Activated T-cell treated with anti-CD3 and anti-CD28 coated beads, Interleukin-2, amount 50 U/mL, for 48 hours (primary cell): ENCODE results near the gene WFDC9.
"Not testable (repeated sequence)": the region's sequence is repeated elsewhere in the genome, so short reads cannot be mapped to it uniquely, and the experiment has no call there.

ENCODE experiments used
- DNase-seq, 2 experiments: peaks; one replicate each; pipeline ENCODE4 v3.0.0-alpha.2; 2020

WFDC9 gene

DNA sequence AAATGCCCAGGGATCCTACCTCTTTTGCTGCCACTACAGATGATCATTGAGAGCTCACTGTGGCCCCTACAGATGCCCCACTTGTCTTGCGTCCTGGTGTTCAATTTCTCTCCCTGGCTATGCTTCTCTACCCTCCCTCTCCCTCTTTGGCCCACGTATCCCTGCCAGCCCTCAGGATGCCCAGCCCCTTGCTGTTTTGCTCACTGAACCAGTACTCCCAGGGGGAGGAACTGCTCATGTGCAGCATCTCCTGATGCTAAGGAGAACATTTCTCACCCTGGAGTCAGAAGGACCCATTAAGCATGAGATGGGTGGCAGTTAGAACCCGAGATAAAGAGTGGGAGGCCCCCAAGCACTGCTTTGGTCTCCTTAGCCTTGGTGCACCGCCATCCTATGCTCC lies at the start of gene WFDC9:
Gene WFDC9, minus strand, starts transcription at position 101 of the 400 bp plus-strand sequence. CDS start 21,103 bp downstream, outside the sequence.
- DNase-seq: no peak

DNA sequence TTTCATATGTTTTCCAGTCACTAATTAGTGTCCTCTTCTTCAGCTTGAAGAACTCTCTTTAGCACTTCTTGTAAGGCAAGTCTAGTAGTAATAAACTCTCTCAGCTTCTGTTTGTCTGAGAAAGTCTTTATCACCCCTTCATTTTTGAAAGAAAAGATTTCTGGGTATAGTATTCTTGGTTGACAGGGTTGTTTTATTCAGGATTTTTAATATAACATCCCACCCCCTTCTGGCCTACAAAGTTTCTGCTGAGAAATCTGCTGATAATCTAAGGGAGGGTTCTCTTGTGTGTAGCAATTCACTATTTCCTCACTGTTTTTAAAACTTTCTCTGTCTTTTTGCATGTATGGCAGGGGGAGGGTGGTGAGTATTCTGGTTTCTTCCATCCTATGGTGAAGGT lies 48.6 kb upstream of the WFDC9 start:
- DNase-seq: no peak

DNA sequence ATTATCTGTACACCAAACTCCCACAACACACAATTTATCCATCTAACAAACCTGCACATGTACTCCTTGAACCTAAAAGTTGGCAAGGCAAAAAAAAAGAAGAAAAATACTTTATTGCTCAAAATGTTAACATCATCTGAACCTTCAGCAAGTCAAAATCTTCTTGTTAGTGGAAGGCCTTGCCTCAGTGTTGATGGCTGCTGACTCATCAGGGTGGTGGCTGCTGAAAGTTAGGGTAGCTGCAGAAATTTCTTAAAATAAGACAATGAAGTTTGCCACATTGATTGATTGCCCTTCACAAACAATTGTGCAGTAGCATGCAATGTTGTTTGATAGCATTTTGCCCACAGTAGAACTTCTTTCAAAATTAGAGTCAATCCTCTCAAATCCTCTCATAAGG lies 41.7 kb upstream of the WFDC9 start:
- DNase-seq: no peak

DNA sequence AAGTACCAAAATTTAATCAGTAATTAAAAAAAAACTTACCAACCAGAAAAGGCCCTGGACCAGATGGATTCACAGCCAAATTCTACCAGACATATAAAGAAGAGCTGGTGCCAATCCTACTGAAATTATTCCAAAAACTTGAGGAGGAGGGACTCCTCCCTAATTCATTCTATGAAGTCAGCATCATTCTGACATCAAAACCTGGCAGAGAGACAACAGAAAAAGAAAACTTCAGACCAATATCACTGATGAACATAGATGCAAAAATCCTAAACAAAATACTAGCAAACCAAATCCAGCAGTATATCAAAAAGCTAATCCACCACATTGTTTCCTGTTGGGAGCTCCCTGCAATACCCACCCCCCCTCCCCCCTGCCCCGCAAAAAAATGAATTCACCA lies 39.1 kb upstream of the WFDC9 start, which contains the start of gene WFDC11:
Gene WFDC11, minus strand, starts transcription at position 101 of the 400 bp plus-strand sequence. CDS start 19,639 bp downstream, outside the sequence.
- DNase-seq: no peak

DNA sequence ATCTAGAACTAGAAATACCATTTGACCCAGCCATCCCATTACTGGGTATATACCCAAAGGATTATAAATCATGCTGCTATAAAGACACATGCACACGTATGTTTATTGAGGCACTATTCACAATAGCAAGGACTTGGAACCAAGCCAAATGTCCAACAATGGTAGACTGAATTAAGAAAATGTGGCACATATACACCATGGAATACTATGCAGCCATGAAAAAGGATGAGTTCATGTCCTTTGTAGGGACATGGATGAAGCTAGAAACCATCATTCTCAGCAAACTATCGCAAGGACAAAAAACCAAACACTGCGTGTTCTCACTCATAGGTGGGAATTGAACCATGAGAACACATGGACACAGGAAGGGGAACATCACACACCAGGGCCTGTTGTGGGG lies 26.0 kb upstream of the WFDC9 start:
- not testable (repeated sequence) for DNase-seq

DNA sequence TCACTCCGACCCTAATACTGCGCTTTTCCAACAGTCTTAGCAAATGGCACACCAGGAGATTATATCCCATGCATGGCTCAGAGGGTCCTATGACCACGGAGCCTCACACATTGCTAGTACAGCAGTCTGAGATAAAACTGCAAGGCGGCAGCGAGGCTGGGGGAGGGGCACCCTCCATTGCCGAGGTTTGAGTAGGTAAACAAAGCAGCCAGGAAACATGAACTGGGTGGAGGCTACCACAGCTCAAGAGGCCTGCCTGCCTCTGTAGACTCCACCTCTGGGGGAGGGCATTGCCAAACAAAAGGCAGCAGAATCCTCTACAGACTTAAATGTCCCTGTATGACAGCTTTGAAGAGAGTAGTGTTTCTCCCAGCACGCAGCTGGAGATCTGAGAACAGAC lies 20.6 kb upstream of the WFDC9 start:
- DNase-seq: not testable (repeated sequence)

DNA sequence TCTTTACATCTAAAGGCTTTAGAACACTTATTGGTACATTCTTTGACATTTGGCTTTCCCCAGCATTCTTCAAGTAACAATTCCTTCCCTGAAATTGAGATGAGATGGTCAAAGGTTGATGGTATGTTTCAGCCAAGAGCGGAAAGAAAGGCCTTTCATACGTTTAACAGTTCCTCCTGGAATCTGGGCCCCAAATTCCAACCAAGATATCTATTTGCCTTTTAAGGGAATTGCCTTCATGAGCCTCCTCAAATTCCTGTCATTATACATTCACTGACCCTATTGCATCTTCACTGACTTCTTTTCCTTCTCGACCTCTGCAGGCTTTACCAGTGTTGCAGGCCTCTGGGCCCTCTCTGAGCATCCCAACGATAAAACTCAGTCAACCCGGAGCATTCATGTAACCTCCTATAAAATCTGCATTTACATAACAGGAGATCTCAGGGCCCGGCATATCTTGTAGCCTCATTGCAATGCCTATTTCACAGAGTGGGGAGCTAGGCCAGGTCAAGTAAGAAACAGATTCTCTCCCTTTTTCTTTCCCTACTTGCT lies 18.3 kb upstream of the WFDC9 start:
- no peak for DNase-seq

DNA sequence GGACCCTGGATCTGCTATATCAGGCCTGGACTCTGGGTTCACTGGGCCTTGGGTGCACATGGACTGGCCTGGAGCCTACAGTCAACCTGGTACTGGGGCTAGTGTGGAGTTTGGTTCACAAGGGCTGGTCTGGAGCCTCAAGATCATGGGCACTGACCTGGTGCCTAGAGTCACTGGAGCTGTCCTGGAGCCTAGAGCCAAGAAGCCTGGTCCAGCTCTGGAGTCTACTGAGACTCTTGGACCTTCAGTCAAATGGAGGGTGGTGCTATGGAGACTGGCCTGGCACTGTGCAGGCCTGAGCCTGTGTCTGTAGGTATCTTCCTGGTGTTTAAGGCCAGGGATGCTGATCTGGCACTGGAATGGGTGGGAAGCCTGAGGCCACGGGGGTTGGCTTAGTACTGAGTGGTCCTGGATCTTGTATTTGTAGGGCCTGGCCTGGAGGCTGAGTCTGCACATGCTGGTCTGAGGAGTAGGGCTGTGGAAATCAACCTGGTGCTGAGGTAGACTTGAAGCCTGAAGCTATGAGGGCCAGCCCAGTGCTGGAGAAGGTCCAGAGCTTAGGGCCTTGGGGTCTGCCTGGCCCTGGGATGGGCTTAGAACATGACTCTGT lies 16.5 kb upstream of the WFDC9 start:
- DNase-seq: no peak

DNA sequence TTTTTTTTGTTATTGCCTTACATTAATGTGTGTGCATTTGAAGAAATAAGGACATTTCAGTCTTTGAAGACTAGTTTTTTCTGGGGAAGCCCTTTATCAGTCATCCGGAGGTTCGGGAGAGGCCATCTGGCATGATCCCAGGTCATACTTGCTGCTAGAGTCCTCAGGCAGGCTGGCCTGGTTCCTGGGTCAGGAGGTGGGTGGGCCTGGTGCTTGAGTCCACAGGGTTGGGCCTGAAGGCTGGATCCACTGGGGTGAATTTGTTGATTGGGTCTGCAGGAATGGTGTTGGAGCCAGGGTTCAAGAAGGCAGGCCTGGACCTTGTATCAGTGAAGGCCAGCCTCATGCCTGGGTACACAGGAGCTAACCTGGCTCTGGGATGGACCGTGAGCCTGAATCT lies 15.8 kb upstream of the WFDC9 start:
- no peak for DNase-seq

DNA sequence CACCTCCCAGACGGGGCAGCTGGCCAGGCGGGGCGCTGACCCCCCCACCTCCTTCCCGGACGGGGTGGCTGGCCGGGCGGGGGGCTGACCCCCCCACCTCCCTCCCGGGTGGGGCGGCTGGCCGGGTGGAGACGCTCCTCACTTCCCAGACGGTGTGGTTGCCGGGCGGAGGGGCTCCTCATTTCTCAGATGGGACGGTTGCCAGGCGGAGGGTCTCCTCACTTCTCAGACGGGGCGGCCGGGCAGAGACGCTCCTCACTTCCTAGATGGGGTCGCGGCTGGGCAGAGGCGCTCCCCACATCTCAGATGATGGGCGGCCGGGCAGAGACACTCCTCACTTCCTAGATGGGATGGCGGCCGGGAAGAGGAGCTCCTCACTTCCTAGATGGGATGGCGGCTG lies 14.8 kb upstream of the WFDC9 start:
- DNase-seq: not testable (repeated sequence)

DNA sequence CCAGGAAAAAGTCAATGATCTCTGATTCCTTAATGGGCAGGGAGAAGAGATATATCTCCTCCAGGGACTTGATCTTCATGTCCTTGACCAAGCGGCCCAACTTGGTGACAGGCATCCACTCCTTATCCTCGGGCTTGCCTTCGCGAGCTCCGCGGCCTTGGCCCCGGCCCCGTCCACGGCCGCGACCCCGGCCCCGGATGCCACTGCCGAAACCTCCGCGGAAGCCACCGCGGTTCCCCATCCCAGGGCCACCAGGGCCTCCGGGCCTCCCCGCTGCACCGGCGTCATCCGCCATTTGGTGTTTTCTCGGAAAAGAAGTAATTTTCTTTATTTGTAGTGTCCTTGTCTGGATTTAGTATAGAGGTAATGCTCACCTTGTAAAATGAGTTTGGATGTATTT lies 10.0 kb upstream of the WFDC9 start:
- not testable (repeated sequence) for DNase-seq

DNA sequence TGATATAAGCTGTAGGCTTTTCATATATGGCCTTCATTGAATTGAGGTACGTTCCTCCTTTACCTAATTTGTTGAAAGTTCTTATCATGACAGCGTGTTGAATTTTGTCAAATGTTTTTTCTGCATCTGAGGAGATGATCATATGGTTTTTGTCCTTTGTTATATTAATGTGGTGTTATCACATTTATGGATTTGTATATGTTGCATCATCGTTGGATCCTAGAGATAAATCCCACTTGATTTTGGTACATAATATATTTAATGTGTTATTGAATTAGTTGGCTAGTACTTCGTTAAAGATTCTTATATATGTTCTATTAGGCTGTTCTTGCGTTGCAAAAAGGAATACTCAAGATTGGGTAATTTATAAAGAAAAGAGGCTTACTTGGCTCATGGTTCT lies 8.6 kb upstream of the WFDC9 start:
- no peak for DNase-seq

DNA sequence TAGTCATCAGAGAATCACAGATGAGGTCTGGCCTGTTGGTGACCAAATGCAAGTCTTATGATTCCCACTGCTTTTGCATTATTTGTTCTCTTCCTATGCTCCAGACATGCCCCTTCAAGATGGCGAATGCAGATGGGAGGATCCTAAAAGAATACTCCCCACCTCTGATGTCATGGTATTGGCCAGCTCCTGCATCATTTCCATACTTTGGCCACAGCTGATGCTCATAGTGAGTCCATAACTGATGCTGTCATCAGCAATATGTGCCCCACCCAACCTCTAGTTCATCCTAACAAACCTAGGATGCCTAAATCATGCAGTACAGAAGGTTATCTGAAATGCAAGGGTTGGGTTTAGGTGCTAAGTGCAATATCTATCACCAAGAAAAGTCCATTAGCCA lies 5.4 kb upstream of the WFDC9 start:
- DNase-seq: no peak

DNA sequence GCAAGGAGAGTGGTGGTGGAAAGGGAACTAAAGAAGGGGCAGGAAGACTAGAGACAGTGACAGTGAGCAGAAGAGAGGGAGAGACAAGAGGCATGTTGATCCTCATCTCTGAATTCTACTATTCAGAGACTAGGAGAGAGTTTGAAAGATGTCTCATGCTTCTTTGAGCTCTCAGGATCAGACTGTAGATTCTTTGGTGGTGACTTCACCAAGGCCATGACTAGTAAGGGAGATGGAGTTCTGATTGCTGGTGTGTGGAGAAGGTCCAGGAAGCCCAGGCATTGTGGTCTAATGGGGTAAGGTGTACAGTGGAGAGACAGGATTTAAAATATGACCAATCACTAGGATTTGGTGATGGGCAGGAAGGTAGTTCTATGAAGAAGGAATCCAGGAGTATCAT lies 713 bp downstream of the WFDC9 start:
- no peak for DNase-seq

DNA sequence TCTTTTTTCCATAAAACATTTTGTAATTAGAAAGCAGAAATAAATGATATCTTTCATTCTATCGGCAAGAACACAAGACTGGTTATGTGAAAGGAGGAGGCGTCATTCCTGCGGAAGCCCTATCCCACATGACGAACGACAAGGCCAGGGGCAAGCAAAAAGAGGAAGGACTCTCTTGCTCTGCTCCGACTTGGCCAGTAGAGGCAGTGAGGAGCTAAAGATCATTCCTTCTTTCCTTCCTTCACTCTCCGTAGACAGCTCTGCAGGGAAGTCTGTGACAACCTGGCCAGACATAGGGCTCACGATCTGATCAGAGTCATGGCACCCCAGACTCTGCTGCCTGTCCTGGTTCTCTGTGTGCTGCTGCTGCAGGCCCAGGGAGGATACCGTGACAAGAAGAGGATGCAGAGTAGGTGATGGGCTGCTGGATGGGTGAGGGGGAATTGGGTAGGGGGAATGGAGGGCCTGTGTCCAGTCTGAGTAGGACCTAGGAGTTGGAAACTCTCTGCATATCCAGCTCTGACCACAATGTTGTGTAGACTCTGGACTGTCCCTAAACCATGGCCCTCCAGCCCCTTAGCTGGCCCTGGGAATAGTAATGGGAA lies 1.5 kb downstream of the WFDC9 start, which contains the start of gene WFDC10A:
Gene WFDC10A, plus strand, starts transcription at position 244 of the 605 bp plus-strand sequence. Its CDS starts 75 bp downstream, at position 319.
- peak; percentile 34 to 39 for DNase-seq

DNA sequence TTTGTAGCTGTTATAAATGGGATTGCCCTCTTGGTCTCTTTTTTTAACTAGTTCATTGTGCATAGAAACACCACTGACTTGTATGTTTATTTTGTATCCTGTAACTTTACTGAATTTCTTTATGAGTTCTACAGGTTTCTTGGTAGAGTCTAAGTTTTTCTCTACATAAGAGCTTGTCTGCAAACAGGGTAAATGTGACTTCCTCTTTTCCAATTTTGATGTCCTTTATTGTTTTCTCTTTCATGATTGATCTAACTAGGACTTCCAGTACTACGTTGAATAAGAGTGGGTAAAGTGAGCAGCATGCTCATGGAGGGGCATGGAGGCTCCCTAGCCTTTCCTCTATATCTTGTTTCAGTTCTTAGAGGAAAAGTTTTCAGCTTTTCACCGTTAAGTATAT lies 4.5 kb downstream of the WFDC9 start:
- DNase-seq: no peak

DNA sequence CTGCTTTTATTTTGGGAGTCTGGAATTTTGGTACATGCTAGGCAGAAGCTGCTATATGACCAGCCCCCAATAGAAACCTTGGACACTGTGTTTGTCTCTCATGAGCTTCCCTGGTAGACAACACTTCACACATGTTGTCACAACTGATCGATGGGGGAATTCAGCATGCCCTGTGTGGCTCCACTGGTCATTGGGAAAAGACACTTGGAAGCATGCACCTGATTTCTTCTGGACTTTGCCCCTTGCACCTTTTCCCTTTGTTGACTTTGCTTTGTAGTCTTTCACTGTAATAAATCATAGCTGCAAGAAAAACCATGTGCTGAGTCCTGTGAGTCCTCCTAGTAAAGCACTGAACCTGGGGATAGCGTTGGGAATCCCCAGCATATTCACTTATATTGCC lies 9.5 kb downstream of the WFDC9 start:
- DNase-seq: no peak

DNA sequence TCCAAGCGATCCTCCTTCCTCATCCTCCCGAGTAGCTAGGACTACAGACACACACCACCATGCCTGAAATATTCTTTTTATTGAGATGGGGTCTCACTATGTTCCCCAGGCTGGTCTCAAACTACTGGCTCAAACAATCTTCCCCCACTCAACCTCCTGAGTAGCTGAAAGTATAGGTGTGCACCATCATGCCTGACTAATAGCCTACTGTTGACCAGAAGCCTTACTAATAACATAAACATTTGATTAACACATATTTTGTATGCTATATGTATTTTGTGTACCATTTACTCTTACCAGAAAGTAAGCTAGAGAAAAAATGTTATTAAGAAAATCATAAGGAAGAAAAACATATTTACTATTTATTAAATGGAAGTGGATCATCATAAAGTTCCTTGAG lies 13.5 kb downstream of the WFDC9 start:
- no peak for DNase-seq

DNA sequence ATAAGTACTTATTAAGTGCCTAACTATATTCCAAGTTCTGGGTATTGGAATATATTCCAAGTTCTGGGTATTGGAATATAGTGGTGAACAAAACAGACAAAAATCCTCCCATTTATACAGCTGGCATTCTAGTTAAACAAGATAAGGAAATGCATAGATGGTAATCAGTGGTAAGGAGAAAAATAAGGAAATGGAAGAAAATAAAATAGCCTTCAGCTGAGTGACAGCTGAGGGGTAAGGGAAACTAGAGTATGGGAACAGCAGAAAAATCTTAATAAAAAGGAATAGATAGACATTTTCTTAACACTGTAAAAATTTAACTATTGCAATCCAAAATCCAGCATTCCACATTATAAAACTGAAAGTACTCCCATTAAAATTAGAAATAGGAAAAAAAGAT lies 18.8 kb downstream of the WFDC9 start:
- no peak for DNase-seq

DNA sequence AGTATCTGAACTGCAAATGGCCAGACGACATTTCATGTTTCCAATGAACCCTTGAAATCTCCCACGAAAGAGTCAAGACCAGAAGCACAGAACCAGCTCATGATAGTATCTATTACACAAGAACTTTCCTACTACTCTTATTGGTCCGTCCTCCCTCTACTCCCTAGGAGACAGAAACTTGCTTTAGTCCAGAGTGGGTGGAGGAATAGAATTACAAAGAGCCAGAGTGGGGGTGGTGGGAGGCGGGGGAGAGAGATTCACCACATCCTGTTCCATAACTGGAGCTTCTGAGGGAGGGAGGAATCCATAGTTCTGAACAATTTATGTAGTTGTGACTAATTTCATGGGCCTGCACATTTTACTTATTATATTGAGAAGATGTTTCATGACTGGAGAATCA lies 20.0 kb downstream of the WFDC9 start:
- peak; percentile 70 to 72 for DNase-seq

DNA sequence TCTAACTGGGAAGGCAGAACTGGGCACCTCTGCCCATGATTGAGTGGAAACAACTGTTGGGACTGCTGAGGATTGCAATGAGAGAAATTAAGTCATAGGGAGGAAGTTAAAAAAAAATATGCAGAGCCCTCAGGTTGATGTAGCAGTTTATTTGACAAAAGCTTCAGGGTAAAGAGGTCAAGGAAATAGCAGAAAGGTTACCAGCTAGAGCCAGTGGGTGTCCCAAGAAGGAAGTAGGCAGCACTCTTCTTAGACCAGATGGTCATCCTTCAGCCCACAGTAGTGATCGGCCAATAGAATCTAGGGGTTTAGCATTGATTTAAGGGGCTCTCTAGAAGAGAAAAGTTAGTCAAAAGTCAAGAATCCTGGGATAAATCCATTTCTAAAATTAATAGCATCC lies 23.3 kb downstream of the WFDC9 start:
- no peak for DNase-seq

DNA sequence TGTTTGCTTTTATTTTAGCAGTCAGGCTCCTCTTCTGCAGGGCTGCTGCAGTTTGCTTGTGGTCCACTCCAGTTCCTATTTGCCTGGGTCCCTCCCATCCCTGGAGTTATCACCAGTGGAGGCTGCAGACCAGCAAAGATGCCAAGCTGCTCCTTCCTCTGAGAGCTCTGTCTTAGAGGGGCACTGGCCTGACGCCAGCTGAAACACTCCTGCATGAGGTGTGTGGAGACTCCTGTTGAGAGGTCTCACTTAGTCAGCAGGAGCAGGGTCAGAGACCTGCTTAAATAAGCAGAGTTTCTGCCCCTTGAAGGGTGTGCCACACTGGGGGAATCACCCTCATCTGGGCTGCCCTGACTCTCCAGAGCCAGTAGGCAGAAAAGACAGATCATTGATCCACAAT lies 35.8 kb downstream of the WFDC9 start:
- DNase-seq: no peak

DNA sequence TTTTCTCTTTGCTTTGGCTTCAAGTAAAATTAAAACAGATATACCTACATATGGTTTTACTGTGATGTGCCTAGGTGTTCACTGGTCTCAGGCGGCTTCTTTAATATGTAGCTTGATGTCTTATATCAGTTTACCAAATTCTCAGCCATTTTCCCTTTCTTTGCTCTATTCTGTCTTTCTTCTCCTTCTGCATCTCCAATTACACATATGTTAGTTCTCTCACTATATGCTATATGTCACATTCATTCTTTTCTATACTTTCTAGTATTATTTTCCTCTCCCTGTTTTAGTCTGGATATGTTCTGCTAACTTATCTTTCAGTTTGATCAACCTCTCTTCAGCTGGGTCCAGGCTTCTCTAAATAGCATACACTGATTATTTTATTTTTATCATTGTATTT lies 37.6 kb downstream of the WFDC9 start:
- DNase-seq: no peak

DNA sequence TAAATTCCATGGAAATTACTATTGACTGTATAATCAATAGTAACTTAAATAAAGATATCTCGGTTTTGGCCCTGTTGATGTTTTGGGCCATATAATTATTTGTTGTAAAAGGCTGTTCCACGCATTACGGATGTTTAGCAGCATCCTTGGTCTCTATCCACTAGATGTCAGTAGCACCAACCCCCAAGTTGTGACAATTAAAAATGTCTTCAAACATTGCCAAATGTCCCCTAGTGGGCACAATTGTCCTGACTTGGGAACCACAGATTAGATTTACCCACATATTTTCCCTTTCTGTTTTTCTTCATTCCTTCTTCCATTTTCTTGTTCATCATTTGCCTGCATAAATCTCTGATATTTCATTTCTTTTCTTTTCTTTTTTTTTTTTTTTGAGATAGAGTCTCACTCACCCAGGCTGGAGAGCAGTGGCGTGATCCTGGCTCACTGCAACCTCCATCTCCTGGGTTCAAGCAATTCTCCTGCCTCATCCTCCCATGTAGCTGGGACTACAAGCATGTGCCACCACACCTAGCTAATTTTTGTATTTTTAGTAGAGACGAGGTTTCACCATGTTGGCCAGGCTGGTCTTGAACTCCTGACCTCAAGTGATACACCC lies 38.4 kb downstream of the WFDC9 start:
- peak in 1 of 2 experiments; percentile 18 for DNase-seq
